Esophagus squamous epithelium (tissue), 4 donors: ENCODE measurements around the gene SIRPB2.

ENCODE experiments used
- POLR2A ChIP-seq, 4 donors: fragments of 450-650 bp; IDR thresholded peaks; one replicate each; pipeline ENCODE4 v1.6.1; 2017; ENCODE audit warnings: antibody characterized with exemption in 4 of 4, mild to moderate bottlenecking in 4 of 4, moderate library complexity in 3 of 4
- TF ChIP-seq, protein P1 (sequence below), 6 experiments: fragments of 450-650 bp in 4 of 6; fragments of 200-600 bp in 2 of 6; sonication (generic) in 2 of 6; IDR thresholded peaks; one replicate each; pipeline ENCODE4 v1.5.1; 2016 to 2019; ENCODE audit warnings: antibody characterized with exemption in 6 of 6, mild to moderate bottlenecking in 4 of 6, moderate library complexity in 4 of 6

- TF ChIP-seq, protein P1, sequence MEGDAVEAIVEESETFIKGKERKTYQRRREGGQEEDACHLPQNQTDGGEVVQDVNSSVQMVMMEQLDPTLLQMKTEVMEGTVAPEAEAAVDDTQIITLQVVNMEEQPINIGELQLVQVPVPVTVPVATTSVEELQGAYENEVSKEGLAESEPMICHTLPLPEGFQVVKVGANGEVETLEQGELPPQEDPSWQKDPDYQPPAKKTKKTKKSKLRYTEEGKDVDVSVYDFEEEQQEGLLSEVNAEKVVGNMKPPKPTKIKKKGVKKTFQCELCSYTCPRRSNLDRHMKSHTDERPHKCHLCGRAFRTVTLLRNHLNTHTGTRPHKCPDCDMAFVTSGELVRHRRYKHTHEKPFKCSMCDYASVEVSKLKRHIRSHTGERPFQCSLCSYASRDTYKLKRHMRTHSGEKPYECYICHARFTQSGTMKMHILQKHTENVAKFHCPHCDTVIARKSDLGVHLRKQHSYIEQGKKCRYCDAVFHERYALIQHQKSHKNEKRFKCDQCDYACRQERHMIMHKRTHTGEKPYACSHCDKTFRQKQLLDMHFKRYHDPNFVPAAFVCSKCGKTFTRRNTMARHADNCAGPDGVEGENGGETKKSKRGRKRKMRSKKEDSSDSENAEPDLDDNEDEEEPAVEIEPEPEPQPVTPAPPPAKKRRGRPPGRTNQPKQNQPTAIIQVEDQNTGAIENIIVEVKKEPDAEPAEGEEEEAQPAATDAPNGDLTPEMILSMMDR (IDR thresholded peaks at IDR 0.05): no peak
- no peak for TF ChIP-seq POLR2A (IDR thresholded peaks at IDR 0.05)
These were observed 41.8 kb upstream of the SIRPB2 start for GRCh38 chr20:1533059-1533458.
